ENCODE data around the gene LRRC32.

DNA sequence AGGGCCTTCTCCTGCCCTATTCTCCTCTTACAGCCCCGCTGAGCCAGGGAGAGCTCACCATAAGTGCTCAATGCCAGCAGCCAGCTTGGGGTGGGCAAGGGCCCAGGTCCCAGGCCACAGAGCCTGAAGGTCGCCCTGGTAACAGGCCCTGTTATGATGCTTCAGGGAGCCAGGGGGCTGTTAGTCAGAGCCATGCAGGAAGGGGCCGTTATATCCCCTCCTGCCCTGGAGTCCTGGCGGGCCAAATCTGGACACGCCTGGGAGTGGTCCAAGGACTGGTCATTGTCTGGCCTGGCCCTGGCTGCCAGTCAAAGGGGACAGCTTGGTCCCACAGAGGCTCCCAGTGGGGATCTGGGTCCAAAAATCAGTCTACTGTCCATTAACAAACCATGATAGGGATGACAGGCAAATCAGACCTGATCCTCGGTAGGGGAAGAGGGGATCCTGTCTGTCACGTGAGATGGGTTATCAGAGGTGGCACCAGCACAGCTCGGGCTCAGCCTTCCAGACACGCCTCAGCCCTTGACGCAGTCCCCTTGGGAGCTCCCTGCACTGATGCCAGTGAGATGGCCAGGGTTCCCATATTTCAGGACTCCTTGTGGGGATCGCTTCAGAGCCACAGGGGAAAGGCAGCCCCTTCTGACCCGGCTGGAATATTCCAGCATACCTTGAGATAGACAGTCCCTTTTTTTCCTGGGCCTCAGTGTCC is 55.9 kb downstream of the LRRC32 start:
- TF ChIP-seq, protein P1, sequence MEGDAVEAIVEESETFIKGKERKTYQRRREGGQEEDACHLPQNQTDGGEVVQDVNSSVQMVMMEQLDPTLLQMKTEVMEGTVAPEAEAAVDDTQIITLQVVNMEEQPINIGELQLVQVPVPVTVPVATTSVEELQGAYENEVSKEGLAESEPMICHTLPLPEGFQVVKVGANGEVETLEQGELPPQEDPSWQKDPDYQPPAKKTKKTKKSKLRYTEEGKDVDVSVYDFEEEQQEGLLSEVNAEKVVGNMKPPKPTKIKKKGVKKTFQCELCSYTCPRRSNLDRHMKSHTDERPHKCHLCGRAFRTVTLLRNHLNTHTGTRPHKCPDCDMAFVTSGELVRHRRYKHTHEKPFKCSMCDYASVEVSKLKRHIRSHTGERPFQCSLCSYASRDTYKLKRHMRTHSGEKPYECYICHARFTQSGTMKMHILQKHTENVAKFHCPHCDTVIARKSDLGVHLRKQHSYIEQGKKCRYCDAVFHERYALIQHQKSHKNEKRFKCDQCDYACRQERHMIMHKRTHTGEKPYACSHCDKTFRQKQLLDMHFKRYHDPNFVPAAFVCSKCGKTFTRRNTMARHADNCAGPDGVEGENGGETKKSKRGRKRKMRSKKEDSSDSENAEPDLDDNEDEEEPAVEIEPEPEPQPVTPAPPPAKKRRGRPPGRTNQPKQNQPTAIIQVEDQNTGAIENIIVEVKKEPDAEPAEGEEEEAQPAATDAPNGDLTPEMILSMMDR (conservative IDR thresholded peaks at IDR 0.05 in 1 of 2, IDR thresholded peaks at IDR 0.05 in 1 of 2; ENCODE audit: low read depth in 1 of 2, low read length in 2 of 2): no peak
- TF ChIP-seq EZH2 (IDR thresholded peaks at IDR 0.05; ENCODE audit: low read length, missing control alignments): no peak
